Activated T-cell treated with anti-CD3 and anti-CD28 coated beads for 1 hour (primary cell): ENCODE measurements around the gene ZNF506.
"Not testable (repeated sequence)": the region's sequence is repeated elsewhere in the genome, so short reads cannot be mapped to it uniquely, and the experiment has no call there.

Experiments used
- DNase-seq: peaks from one replicate; pipeline ENCODE4 v3.0.0-alpha.2; 2020; ENCODE audit warnings: low read depth

The ZNF506 gene

DNA sequence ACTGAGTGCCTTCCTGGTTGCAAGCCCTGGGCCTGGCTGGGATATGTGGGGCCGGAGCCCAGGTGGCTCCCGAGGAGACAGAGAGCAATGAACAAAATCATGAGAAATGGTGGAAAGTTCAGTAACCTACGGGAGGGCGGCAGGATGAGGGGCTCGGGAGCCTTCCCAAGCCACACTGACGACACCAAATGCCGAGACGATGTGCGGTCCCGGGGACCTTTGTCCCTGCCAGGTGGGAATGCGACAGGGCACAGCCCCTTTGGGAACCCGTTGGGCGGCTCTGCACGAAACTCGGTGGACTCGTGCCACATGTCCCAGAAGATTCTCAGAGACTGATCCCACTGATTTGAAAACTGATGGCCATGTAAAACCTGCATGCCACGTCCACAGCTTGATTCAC is 76.9 kb downstream of the ZNF506 start:
- no peak for DNase-seq

DNA sequence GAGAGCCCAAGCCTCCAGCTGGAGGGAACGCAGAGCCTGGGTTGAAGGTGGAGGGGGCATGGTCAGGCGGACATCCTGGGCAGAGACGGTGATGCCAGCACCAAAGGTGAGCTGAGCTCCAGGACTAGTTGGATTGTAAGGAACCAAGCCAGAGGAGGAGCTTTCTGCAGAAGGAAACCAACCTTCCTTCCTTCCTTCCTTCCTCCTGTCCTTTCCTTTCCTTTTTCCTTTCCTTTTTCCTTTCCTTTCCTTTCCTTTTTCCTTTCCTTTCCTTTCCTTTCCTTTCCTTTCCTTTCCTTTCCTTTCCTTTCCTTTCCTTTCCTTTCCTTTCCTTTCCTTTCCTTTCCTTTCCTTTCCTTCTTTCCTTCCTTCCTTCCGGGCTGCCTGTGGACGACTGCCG is 77.6 kb downstream of the ZNF506 start:
- DNase-seq: not testable (repeated sequence)

DNA sequence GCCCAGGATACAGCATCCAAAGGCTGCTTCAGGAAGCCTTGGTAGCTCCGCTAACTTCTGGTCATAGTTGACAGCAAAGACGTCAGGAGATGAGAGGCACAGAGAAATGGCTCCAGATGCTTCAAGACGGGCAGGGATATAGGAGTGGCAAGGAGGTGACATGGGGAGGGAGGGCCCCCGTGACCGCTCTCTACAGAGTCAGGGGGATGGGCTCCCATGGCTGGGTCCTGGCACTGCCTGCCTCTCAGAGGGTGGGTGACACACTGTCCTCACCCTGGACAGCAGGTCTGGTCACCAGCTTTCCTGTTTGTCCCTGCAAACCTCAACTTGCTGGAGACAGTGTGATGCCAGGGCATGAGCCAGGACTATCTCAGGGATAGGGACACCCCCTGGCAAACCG is 78.4 kb downstream of the ZNF506 start:
- DNase-seq: no peak

DNA sequence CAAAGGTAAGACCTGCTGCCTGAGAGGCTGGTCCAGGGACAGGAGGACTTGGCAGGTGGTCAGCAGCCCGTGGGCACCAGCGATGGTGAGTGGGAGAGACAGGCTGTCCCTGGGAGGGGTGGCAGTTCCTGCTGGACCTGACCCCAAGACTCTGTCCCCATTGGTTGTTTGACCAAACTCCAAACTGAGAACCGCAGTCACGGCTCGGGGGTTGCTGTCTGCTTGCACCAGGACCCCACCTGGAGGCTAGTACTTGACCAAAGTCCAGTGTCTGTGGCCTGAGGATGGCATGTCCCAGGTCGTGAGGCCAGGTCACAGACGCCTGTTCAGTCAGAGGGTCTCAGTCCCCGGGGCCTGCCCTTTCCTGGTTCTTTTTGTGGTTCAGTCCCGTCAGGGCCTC is 78.8 kb downstream of the ZNF506 start:
- DNase-seq: no peak
